Neuron (in vitro differentiated cells): ENCODE measurements around the gene ATP13A2.
"Not testable (repeated sequence)": the region's sequence is repeated elsewhere in the genome, so short reads cannot be mapped to it uniquely, and the experiment has no call there.

Experiments
- H2AFZ ChIP-seq: one replicate; pipeline ENCODE4 v1.6.1; 2013; ENCODE audit warnings: low read depth, mild to moderate bottlenecking, inconsistent platforms, low read length, moderate library complexity
- H3K27me3 ChIP-seq: one replicate; pipeline ENCODE4 v1.6.1; 2013; ENCODE audit warnings: low read length; ENCODE audit not compliant: insufficient read depth
- H3K36me3 ChIP-seq: one replicate; pipeline ENCODE4 v1.6.1; 2013; ENCODE audit warnings: low read length; ENCODE audit not compliant: insufficient read depth
- H3K4me1 ChIP-seq: one replicate; pipeline ENCODE4 v1.6.1; 2013; ENCODE audit warnings: low read length; ENCODE audit not compliant: insufficient read depth
- H3K4me3 ChIP-seq: 2 replicates; pipeline ENCODE4 v1.5.1; 2013; ENCODE audit warnings: mild to moderate bottlenecking, low read length, moderate library complexity
- H3K9me3 ChIP-seq: one replicate; pipeline ENCODE4 v1.6.1; 2013; ENCODE audit warnings: low read length

Gene ATP13A2

DNA sequence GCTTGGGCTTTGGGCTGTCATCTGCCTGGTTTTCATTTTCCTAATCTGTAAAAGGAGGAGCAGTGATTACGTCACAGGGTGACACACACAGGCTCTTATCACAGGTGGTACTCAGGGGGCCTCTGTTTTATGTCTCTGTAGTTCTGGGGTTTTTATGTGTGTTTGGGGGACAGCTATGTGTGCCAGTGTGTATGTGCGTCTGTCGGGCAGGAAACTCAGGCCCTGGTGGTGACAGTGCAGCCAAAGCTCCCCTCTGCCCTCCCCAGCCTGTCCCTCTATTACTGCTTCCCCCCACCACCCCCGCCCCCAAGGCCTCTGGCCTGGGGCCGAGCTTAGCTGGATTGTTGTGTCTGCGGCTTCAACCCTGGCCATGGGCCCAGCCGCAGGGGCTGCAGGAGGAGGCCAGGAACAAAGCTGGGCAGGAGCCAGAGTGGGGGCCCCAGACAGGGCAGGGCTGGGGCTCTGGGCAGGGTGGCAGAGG lies 44.6 kb downstream of the ATP13A2 start:
- Histone ChIP-seq H3K27me3 (no peaks in the 10 kb centered on the region), H3K4me1 (peaks cover 7% of the 10 kb centered on the region), H3K36me3 (peaks cover 9% of the 10 kb centered on the region), H3K9me3 (no peaks in the 10 kb centered on the region), H2AFZ (no peak overlapping the region), H3K4me3 (no peak overlapping the region)

- no peaks in the 10 kb centered on the region for H3K9me3 ChIP-seq
- H3K4me3 ChIP-seq, result no peak overlapping the region
- no peaks in the 10 kb centered on the region for H3K4me1 ChIP-seq
- H2AFZ ChIP-seq, result no peak overlapping the region
- H3K36me3 ChIP-seq, result peaks cover 9% of the 10 kb centered on the region
- no peaks in the 10 kb centered on the region for H3K27me3 ChIP-seq
Measured at GRCh38 chr1:16966282-16966681, 45.4 kb downstream of the ATP13A2 start.

- Histone ChIP-seq H3K27me3 (no peaks in the 10 kb centered on the region), H3K9me3 (no peaks in the 10 kb centered on the region), H2AFZ (no peak overlapping the region), H3K4me1 (no peaks in the 10 kb centered on the region), H3K4me3 (no peak overlapping the region), H3K36me3 (peaks cover 9% of the 10 kb centered on the region)
Measured at GRCh38 chr1:16965486-16966067, 46.2 kb downstream of the ATP13A2 start.

DNA sequence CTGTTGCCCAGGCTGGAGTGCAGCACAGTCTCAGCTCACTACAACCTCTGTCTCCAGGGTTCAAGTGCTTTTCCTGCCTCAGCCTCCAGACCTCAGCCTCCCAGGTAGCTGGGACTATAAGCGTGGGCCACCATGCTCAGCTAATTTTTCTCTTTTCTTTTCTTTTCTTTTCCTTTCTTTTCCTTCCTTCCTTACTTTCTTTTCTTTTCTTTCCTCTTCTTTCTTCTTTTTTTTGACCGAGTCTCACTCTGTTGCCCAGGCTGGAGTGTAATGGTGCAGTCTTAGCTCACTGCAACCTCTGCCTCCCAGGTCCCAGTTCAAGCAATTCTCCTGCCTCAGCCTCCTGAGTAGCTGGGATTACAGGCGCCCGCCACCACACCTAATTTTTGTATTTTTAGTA lies 47.6 kb downstream of the ATP13A2 start:
- not testable (repeated sequence) for H3K4me3 ChIP-seq

GRCh38 chr1:16961297-16962133 lies 50.2 kb downstream of the ATP13A2 start:
- Histone ChIP-seq H3K9me3 (no peaks in the 10 kb centered on the region), H3K27me3 (no peaks in the 10 kb centered on the region), H3K4me1 (no peaks in the 10 kb centered on the region), H3K36me3 (peaks cover 9% of the 10 kb centered on the region), H3K4me3 (no peak overlapping the region), H2AFZ (no peak overlapping the region)

More for the DNA sequence above, 47.6 kb downstream of the ATP13A2 start:
- H2AFZ ChIP-seq, H3K27me3 ChIP-seq, H3K36me3 ChIP-seq, H3K9me3 ChIP-seq, H3K4me1 ChIP-seq: not testable (repeated sequence)

- no peaks in the 10 kb centered on the region for H3K27me3 ChIP-seq
- peaks cover 3% of the 10 kb centered on the region for H3K36me3 ChIP-seq
- no peaks in the 10 kb centered on the region for H3K4me1 ChIP-seq
- H2AFZ ChIP-seq, result no peak overlapping the region
- H3K4me3 ChIP-seq, result no peak overlapping the region
- no peaks in the 10 kb centered on the region for H3K9me3 ChIP-seq
Measured at GRCh38 chr1:16960560-16961296, 51.0 kb downstream of the ATP13A2 start.

DNA sequence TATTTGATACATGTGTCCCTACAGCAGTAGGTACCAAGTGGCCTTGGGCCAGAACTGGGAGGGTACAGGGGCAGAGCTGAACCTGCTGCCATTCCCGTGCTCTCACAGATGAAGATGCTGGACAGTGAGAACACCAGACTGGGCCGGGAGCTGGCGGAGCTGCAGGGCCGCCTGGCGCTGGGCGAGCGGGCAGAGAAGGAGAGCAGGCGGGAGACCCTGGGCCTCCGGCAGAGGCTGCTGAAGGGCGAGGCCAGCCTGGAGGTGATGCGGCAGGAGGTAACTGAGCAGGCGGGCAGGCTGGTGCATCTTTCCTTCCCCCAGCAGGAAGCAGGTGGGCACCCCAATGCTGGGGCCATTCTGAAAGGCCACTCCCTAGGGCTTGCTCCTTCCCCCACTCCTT lies 53.3 kb downstream of the ATP13A2 start:
- no peak overlapping the region for H2AFZ ChIP-seq
- H3K4me1 ChIP-seq, result no peaks in the 10 kb centered on the region
- H3K36me3 ChIP-seq, result peaks cover 3% of the 10 kb centered on the region
- no peaks in the 10 kb centered on the region for H3K9me3 ChIP-seq
- H3K4me3 ChIP-seq, result no peak overlapping the region
- H3K27me3 ChIP-seq, result no peaks in the 10 kb centered on the region

GRCh38 chr1:16957731-16958130 lies 54.0 kb downstream of the ATP13A2 start:
- no peak overlapping the region for H2AFZ ChIP-seq
- H3K27me3 ChIP-seq, result no peaks in the 10 kb centered on the region
- H3K4me3 ChIP-seq, result no peak overlapping the region
- H3K4me1 ChIP-seq, result peaks cover 2% of the 10 kb centered on the region
- no peaks in the 10 kb centered on the region for H3K9me3 ChIP-seq
- no peaks in the 10 kb centered on the region for H3K36me3 ChIP-seq

DNA sequence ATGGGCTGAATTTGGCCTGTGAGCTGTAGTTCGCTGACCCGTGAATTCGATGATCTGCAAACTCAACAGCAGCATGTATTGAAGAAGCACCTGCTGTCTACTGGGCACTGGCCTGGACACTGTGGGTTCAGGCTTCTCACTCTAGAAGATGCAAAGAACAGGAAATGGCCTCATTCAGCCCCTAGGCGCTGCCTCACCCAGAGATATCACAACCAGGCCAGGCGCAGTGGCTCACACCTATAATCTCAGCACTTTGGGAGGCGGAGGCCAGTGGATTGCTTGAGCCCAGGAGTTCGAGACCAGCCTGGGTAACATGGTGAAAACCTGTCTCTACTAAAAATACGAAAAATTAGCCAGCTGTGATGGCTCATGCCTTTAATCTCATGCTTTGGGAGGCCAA lies 55.0 kb downstream of the ATP13A2 start:
- no peak overlapping the region for H2AFZ ChIP-seq
- H3K4me3 ChIP-seq, result no peak overlapping the region
- H3K36me3 ChIP-seq, result no peaks in the 10 kb centered on the region
- H3K27me3 ChIP-seq, result no peaks in the 10 kb centered on the region
- H3K4me1 ChIP-seq, result peaks cover 2% of the 10 kb centered on the region
- no peaks in the 10 kb centered on the region for H3K9me3 ChIP-seq

GRCh38 chr1:16955186-16955585 lies 56.5 kb downstream of the ATP13A2 start:
- Histone ChIP-seq H3K9me3 (no peaks in the 10 kb centered on the region), H2AFZ (no peak overlapping the region), H3K27me3 (no peaks in the 10 kb centered on the region), H3K36me3 (no peaks in the 10 kb centered on the region), H3K4me3 (no peak overlapping the region), H3K4me1 (peaks cover 2% of the 10 kb centered on the region)

DNA sequence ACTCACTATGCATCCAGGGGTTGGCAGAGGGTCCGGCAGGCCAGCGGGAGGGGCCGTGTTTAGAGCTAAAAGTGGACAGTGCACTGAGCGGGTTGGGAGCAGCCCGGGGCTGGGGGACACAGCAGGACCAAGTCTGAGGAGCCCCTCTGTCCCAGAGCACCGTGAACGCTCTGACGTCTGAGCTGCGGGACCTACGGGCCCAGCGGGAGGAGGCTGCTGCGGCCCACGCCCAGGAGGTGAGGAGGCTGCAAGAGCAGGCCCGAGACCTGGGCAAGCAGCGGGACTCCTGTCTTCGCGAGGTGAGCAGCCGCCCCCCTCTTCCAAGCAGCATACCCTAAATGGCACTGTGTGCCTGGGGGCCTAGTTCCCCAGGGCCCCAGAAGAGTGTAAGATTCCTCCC lies 57.1 kb downstream of the ATP13A2 start:
- Histone ChIP-seq H3K36me3 (no peaks in the 10 kb centered on the region), H2AFZ (no peak overlapping the region), H3K4me3 (no peak overlapping the region), H3K27me3 (no peaks in the 10 kb centered on the region), H3K4me1 (peaks cover 2% of the 10 kb centered on the region), H3K9me3 (no peaks in the 10 kb centered on the region)

DNA sequence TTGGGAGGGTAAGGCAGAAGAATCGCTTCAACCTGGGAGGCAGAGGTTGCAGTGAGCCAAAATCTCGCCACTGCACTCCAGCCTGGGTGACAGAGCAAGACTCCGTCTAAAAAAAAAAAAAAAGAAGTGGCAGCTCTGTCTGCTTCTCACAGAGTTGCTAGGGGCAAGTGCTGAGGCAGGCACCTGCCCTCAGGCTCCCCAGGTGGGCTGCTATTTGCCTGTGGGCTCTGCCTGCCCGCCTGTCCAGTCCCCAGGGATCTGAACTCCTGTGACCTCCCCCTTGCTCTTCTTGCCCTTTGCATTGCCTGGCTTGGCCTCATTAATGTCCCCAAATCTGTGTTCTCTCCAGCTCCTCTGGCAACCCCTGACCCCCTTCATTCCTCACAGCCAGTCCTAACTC lies 59.4 kb downstream of the ATP13A2 start:
- not testable (repeated sequence) for H3K27me3 ChIP-seq, H3K4me1 ChIP-seq, H3K36me3 ChIP-seq, H3K9me3 ChIP-seq, H2AFZ ChIP-seq, H3K4me3 ChIP-seq

- not testable (repeated sequence) for H3K9me3 ChIP-seq, H3K4me1 ChIP-seq, H3K4me3 ChIP-seq, H3K27me3 ChIP-seq, H3K36me3 ChIP-seq, H2AFZ ChIP-seq
Measured at GRCh38 chr1:16949026-16949425, 62.7 kb downstream of the ATP13A2 start.
